ENCODE data around the gene SMPD3. TPM values are rescaled to one million over a fixed set of nuclear protein-coding genes. Genes with fewer than 3 reads are reported as not detected.
"Not testable (repeated sequence)": the region's sequence is repeated elsewhere in the genome, so short reads cannot be mapped to it uniquely, and the experiment has no call there.

Gene SMPD3
- total and polyA plus RNA-seq, 9 of the 15 experiments (the other 6 are each of a cell fraction or from before 2014, with no cell fraction given): 0.03 to 1.2 (median 0.18) TPM

- TF ChIP-seq BCL6 (CRISPR knock-in tag; IDR thresholded peaks at IDR 0.05): no peak
These were observed at the start of gene SMPD3 (continued) for GRCh38 chr16:68448360-68448970.

DNA sequence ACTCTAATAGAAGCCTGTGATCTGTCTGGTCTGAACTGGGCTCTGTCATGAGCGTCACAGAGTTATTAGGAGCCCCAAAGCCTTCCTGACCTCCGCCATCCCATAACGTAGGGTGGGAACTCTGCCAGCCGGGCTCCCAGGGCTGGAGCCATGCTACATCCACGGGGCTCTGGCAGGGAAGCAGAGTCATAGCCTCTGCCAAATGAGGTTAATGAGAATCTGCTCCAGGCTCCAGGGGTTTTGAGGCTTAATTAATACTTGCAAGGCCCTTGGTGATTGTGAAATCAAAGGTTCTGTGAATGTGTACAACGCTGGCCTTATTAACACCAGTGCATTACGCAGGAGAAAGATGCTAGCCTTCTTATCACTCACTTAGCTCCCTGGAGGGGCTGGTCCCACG lies 48.4 kb upstream of the SMPD3 start:
- FAIRE-seq (no peak), DNase-seq (ENCODE audit: extremely low read depth in 1 of 4, low spot score in 3 of 4) (no peak), ATAC-seq (no peak)
- intact Hi-C loops (cut with micrococcal nuclease) (no loop called here), in situ Hi-C loops (cut with MboI) (no loop called here)
- no TSS peak for BruUV-seq (replicated peaks)
- Histone ChIP-seq H2AFZ (ENCODE audit: low read depth, low read length) (no peak overlapping the region), H3K27ac (ENCODE audit: extremely low read depth, low read depth, low read length) (no peak overlapping the region), H3K36me3 (ENCODE audit: control insufficient read depth, insufficient read depth, low read length) (no peaks in the 10 kb centered on the region), H3K9me1 (ENCODE audit: control insufficient read depth, insufficient read depth, low read length) (no peaks in the 10 kb centered on the region), H3K4me2 (ENCODE audit: insufficient read depth, low read length) (no peak overlapping the region), H3K4me3 (no peak overlapping the region), H4K20me1 (replicated peaks; ENCODE audit: control insufficient read depth, insufficient read depth, low read length) (no peaks in the 10 kb centered on the region), H3K79me2 (ENCODE audit: control insufficient read depth, insufficient read depth, low read length) (no peaks in the 10 kb centered on the region), H3K9ac (ENCODE audit: insufficient read depth in 1 of 2, low read depth in 2 of 2, low read length in 2 of 2) (no peak overlapping the region), H3K4me1 (replicated peaks in 1 of 2; ENCODE audit: control insufficient read depth in 2 of 2, insufficient read depth in 2 of 2, low read length in 2 of 2) (no peaks in the 10 kb centered on the region), H3K9me3 (replicated peaks; ENCODE audit: control insufficient read depth, insufficient read depth, low read depth, low read length) (no peaks in the 10 kb centered on the region), H3K27me3 (ENCODE audit: control insufficient read depth in 2 of 2, insufficient read depth in 2 of 2, low read length in 2 of 2) (peaks cover 4 to 38% of the 10 kb centered on the region in 2 experiments; a peak in 4 of 5 replicates)
- CTCF ChIA-PET (ENCODE audit: low intra/inter-chr PET ratio): no interaction called here
- peak; percentile 20; the same call in 1 of the 2 replicates for TF ChIP-seq CEBPB (tag; IDR thresholded peaks at IDR 0.05)
- TF ChIP-seq HMG20B (CRISPR knock-in tag; IDR thresholded peaks at IDR 0.05): no peak
- TF ChIP-seq ZNF507 (tag; conservative IDR thresholded peaks at IDR 0.05): no peak
- POLR2A ChIA-PET: interaction anchor here (0.7 kb wide), 1 partner anchor 23 kb away, joined by 3 read pairs; no protein-coding TSS in a partner anchor
- WGBS (ENCODE audit: insufficient coverage, low coverage, missing lambda C conversion rate): 2% methylated on average over 8 of the region's 8 CpGs

DNA sequence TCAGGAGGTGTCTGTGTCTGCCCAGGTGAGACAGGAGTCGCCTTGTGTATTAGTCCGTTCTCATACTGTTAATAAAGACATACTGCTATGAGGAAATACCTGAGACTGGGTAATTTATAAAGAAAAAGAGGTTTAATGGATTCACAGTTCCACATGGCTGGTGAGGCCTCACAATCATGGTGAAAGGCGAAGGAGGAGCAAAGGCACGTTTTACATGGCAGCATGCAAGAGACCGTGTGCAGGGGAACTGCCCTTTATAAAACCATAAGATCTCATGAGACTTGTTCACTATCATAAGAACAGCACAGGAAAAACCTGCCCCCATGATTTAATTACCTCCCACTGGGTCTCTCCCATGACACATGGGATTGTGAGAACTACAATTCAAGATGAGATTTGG lies 46.0 kb upstream of the SMPD3 start:
- ATAC-seq: not testable (repeated sequence)

More for the DNA sequence above, 46.0 kb upstream of the SMPD3 start:
- DNase-seq (ENCODE audit: extremely low read depth in 1 of 4, low spot score in 3 of 4); H3K9me3 ChIP-seq (replicated peaks; ENCODE audit: control insufficient read depth, insufficient read depth, low read depth, low read length); H3K4me3 ChIP-seq; in situ Hi-C loops (cut with MboI); H3K27ac ChIP-seq (ENCODE audit: extremely low read depth, low read depth, low read length); CTCF ChIA-PET (ENCODE audit: low intra/inter-chr PET ratio); H4K20me1 ChIP-seq (replicated peaks; ENCODE audit: control insufficient read depth, insufficient read depth, low read length); H3K79me2 ChIP-seq (ENCODE audit: control insufficient read depth, insufficient read depth, low read length); H3K4me1 ChIP-seq (replicated peaks in 1 of 2; ENCODE audit: control insufficient read depth in 2 of 2, insufficient read depth in 2 of 2, low read length in 2 of 2); H3K4me2 ChIP-seq (ENCODE audit: insufficient read depth, low read length); intact Hi-C loops (cut with micrococcal nuclease); BruUV-seq (replicated peaks); FAIRE-seq; H3K9me1 ChIP-seq (ENCODE audit: control insufficient read depth, insufficient read depth, low read length); H3K9ac ChIP-seq (ENCODE audit: insufficient read depth in 1 of 2, low read depth in 2 of 2, low read length in 2 of 2); POLR2A ChIA-PET; H2AFZ ChIP-seq (ENCODE audit: low read depth, low read length); H3K36me3 ChIP-seq (ENCODE audit: control insufficient read depth, insufficient read depth, low read length): not testable (repeated sequence)
- H3K27me3 ChIP-seq (ENCODE audit: control insufficient read depth in 2 of 2, insufficient read depth in 2 of 2, low read length in 2 of 2): peaks cover 0 to 32% of the 10 kb centered on the region in 2 experiments; a peak in 3 of 5 replicates
- peak; percentile 55 for TF ChIP-seq ZFP36 (IDR thresholded peaks at IDR 0.05; ENCODE audit: low read depth, low read length, partially characterized antibody)
- TF ChIP-seq TRIM28 (IDR thresholded peaks at IDR 0.05): peak; percentile 29; the same call in 1 of the 2 replicates
- peak; percentile 96 for TF ChIP-seq ZNF431 (CRISPR knock-in tag; IDR thresholded peaks at IDR 0.05)
- 2% methylated on average over 5 of the region's 5 CpGs for WGBS (ENCODE audit: insufficient coverage, low coverage, missing lambda C conversion rate)
